ENCODE measurements around the gene COA1.
"Not testable (repeated sequence)": the region's sequence is repeated elsewhere in the genome, so short reads cannot be mapped to it uniquely, and the experiment has no call there.

COA1 gene

DNA sequence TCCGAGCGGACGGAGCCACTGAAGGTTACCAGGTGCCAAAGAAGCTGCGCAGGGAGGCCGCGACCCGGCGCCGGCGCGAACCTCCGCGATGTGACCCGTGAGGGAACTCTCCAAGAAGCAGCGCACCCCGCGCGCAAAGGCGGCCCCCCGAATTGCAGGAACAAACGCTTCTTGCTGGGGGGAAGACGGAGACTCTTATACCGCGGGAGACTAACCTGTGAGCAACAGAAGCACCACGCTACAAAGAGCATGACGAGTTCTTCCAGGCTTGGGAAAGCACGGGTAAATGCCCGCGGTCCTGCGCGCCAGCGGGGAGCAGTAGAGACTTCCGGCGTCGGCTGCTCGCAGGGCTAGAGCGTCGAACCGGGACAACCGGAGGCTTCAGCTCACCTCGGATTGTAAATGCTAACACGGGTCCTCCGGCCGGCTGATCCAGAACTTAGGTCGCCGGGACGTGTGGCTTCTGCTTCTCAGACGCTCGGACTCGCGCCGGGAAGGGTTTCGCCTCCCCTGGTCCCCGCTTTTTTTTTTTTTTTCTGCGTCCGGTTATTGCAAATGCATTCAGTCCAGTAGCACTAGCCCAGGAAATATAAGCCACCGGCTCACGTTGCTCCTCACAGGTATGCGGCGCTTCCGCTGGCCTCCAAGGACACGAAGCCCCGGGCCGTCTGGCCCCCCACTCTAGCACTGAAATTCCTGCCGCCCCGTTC, at the start of gene COA1:
Gene COA1, minus strand, starts transcription at position 310 of the 710 bp plus-strand sequence. CDS start 80,909 bp downstream, outside the sequence.
- DNase-seq: peak; percentile 96 to 98 (median 97)

- not testable (repeated sequence) for DNase-seq
Observed at GRCh38 chr7:43778293-43779044, 49.1 kb upstream of the COA1 start.

DNA sequence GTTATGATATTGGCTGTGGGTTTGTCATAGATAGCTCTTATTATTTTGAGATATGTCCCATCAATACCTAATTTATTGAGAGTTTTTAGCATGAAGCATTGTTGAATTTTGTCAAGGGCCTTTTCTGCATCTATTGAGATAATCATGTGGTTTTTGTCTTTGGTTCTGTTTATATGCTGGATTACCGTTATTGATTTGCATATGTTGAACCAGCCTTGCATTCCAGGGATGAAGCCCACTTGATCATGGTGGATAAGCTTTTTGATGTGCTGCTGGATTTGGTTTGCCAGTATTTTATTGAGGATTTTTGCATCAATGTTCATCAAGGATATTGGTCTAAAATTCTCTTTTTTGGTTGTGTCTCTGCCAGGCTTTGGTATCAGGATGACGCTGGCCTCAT, 45.9 kb upstream of the COA1 start:
- not testable (repeated sequence) for DNase-seq

DNA sequence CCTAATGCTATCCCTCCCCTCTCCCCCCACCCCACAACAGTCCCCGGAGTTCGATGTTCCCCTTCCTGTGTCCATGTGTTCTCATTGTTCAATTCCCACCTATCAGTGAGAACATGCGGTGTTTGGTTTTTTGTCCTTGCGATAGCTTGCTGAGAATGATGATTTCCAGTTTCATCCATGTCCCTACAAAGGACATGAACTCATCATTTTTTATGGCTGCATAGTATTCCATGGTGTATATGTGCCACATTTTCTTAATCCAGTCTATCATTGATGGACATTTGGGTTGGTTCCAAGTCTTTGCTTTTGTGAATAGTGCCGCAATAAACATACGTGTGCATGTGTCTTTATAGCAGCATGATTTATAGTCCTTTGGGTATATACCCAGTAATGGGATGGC, 43.9 kb upstream of the COA1 start:
- DNase-seq: not testable (repeated sequence)

- no peak for DNase-seq
Observed at GRCh38 chr7:43771573-43771972, 42.2 kb upstream of the COA1 start.

GRCh38 chr7:43771128-43771527, 41.8 kb upstream of the COA1 start:
- no peak for DNase-seq

DNA sequence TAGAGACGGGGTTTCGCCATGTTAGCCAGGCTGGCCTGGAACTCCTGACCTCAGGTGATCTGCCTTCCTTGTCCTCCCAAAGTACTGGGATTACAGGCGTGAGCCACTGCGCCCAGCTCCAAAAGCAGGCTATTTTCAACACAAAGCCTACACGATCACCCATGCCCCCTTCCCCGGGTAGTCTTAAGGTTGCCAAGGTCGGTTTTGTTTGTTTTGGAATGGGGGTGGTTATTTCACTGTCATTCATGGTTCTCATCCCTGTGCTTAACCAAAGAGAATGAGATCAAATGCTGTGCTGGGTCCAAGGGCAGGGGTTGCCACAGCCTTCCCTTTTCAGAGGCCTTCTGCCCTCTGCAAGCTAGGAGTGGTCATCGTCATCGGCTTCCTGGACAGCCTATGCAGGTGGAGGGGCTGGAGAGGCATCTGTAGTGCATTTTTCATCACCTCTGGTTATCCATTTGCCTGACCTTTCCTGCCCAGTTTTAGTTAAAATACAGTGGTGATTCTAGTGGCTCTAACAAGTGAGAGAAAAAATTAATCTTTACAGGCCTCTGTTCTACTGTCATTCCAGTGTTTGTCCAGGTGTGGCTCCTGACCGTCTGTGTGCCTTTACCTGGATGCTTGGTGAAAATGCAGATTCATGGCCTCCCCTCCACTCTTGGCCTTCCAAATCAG, 40.6 kb upstream of the COA1 start:
- DNase-seq: no peak

DNA sequence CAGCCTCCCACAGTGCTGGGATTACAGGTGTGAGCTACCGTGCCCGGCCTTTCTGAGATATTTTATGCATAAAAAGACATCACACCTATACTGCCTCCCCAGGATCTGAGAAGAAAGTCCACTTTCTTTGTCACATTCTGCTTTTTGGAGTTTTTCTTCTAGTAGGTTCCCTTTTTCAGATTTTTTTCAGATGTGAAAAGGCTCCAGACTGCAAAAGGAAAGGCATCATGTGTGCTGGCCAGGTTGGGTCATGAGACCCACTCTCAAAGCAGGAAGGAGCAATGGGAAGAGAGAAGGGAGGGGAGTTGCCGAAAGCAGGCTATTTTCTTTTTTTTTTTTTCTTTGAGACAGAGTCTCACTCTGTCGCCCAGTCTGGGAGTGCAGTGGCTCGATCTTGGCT, 40.0 kb upstream of the COA1 start:
- peak; percentile 38 to 63 (median 42) for DNase-seq

- peak; percentile 38 to 43 (median 42) for DNase-seq
Observed at GRCh38 chr7:43768887-43769272, 39.6 kb upstream of the COA1 start.

DNA sequence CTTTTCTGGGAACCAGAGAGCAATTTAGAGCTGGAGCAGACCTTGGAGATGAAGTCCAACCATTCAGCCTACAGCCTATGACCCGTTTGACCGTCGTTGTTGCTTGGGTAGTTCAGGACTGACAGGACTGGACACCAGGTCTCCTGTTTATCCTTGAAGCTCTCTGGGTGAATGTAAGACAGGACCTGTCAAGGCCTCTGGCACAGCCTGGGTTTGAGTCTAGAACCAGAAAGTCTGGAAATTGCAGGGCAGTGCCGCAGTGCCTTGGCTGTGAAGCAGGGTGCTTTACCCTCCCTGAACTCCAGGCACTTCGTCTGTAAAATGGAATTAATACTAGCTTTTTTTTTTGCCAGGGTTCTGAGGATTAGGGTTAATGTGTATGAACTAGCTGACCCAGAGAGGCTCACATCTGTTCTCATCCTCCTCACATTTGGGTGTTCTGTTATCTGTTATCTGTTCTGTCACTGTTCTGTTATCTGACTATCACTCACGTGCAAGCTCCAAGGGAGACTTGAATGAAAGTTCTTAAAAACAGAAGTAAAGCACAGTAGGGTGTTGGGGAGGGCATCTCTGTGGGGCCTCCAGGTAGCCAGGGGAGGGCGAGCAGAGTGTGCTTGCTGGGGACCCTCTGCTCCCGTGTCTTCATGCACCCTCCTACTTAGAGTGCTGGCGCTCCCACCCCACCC, 39.0 kb upstream of the COA1 start:
- no peak for DNase-seq

- DNase-seq: no peak
Observed at GRCh38 chr7:43767311-43767710, 38.0 kb upstream of the COA1 start.

- DNase-seq: peak in 1 of 3 donors; percentile 40
Observed at GRCh38 chr7:43766564-43766963, 37.2 kb upstream of the COA1 start.

DNA sequence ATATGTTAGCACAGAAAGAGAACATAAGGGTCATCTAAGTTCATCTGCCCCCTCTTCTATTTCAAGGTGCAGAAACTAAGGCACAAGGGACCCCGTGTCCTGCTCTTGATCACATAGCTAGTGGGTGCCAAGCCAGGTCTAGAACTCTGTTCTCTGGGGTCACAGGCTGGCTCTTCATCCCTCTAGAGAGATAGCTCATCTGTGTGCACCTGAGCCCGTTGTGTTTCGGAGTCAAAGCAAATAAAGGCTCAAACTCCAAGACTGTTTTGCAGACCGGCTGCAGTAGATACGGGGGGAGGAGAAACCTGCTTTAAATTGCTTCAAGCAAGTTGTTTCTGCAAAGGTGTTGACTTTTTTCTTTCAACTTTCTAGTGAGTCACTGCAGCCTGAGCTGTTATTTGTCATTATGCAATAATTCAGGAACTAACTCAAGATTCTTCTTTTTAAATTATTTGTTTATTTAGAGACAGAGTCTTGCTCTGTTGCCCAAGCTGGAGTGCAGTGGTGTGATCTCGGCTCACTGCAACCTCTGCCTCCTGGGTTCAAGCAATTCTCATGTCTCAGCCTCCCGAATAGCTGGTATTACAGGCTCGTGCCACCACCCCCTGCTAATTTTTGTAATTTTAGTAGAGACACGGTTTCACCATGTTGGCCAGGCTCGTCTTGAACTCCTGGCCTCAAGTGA, 35.6 kb upstream of the COA1 start:
- peak; percentile 48 to 81 (median 80) for DNase-seq

DNA sequence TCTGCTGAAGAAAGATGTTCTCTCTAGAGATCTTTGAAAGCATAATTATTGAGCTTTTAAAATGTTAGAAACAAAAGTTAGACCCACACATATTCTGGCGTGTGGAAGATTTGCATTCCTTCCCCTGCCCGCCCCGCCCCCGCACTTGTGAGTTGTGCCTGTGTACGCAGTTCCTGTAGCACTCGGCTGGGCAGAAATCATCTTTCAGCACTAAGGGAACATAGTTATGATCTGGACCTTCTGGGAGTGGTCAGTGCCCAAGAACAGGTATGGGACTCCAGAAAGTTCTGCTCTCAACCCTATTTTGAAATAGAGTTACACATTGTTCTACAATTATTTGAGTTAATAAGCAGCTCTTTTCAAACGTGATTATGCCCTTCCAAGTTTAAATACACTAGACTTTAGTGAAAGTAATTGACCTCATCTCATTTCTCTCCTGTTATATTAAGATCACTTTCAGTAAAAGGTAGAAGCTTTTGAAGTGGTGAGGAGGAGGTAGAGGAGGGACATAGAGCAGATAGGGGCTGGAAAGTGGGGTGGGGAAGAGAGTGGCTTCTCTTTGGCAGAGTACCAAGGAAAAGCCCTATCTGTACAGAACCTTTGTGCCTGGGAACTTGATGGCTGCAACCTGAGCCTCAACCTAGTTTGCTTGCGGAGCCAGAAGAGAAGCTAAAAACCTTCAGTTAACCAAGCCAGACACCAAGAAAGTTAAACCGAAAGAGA, 34.9 kb upstream of the COA1 start:
- DNase-seq: peak; percentile 87 to 95 (median 90)

GRCh38 chr7:43763183-43763582, 33.9 kb upstream of the COA1 start:
- no peak for DNase-seq

DNA sequence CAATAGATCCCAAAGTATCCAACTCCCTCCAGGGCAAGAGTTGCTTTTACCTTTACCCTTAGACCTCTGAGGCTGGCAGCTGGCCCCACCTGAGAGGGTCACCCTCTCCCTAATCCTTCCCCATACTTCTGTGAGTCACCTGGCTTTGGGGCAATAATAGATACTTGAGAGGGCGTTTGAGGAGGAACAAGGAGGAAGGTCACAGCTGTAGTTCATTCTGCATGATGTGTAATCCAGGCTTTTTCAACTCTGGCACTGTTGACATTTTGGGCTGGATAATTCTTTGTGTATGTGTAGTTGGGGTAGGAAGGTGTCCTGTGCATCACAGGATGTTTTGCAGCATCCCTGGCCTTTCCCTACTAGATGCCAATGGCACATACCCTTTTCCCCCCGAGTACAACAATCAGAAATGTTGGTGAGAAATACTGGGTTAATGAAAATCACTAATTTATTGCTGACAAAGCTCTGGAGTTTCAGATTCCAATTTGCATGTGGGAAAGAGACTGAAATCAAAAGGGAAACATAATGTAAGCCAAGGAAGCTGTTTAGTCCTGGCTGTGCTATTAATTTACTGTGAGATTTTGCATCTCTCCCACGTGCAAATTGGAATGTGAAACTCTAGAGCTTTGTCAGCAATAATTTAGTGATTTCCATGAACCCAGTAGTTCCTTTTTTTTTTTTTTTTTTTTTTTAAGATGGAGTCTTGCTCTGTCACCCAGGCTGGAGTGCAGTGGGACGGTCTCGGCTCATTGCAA, 32.8 kb upstream of the COA1 start:
- DNase-seq: peak; percentile 78 to 96 (median 78)

GRCh38 chr7:43761382-43761781, 32.1 kb upstream of the COA1 start:
- no peak for DNase-seq

DNA sequence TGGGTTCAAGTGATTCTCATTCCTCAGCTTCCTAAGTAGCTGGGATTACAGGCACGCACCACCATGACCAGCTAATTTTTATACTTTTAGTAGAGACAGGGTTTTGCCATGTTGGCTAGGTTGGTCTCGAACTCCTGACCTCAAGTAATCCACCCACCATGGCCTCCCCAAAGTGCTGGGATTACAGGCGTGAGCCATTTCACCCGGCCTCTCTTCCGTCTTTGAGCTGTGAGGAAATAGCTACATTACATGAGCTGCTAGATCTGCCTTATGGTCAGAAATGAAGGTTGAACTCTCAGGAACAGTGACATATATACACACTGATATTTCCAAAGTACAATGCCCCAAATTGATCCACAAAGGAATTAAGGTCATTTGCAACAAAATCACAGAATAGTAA, 31.5 kb upstream of the COA1 start:
- peak in 2 of 3 donors; percentile 39 to 48 for DNase-seq

- DNase-seq: peak; percentile 61 to 81 (median 71)
Observed at GRCh38 chr7:43758822-43759683, 29.7 kb upstream of the COA1 start.
